ENCODE data around the gene ZFHX3.

The ZFHX3 gene

DNA sequence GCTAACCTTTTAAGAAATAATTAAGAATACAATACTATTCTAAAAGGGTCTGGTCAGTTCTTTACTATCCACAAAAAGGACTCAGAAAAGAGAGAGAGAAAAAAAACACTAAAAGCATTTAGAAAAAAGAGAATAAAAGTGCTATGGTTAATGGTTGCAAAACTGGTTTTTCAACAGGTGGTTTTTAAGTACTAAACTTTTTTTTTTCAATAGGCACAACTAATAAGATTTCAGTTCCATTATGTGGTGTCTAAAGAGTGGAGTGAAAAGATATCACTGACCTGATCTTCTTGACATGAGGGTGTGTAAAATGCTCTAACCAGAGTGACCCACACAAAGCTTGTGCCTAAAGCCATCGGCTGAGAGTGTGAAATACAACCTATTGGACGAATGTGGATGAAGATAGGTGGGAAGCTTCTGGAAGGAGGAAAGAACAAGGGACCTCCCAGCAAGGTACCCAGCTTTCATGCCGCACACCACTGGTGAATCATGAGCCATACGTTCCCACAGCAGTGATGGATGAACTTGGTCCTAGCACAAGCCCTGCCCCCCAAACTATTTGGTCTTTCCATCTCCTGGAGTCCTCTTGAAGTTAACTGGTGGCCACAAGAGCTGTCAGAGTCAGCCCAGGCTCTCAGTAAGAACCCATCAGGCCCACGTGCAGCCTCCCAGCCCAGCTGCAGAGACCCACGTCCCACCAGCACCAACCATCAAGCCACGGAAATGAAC lies 103.0 kb downstream of the ZFHX3 start:
- TF ChIP-seq CREB1 (IDR thresholded peaks at IDR 0.05; ENCODE audit: low read depth) (no peak), EP300 (IDR thresholded peaks at IDR 0.05; ENCODE audit: borderline replicate concordance) (no peak), FOXM1 (IDR thresholded peaks at IDR 0.05; ENCODE audit: borderline replicate concordance, low read depth) (no peak), YY1 (IDR thresholded peaks at IDR 0.05; ENCODE audit: low read depth) (no peak), MAX (IDR thresholded peaks at IDR 0.05) (no peak), EGR1 (IDR thresholded peaks at IDR 0.05) (no peak), USF1 (IDR thresholded peaks at IDR 0.05) (no peak), NFIC (IDR thresholded peaks at IDR 0.05) (no peak), TAF1 (IDR thresholded peaks at IDR 0.05; ENCODE audit: low read depth) (no peak), ZBTB7A (IDR thresholded peaks at IDR 0.05; ENCODE audit: low read depth) (no peak), TEAD4 (IDR thresholded peaks at IDR 0.05) (no peak), REST (IDR thresholded peaks at IDR 0.05; ENCODE audit: low read depth) (no peak), RAD21 (IDR thresholded peaks at IDR 0.05; ENCODE audit: low read depth) (no peak), CEBPB (IDR thresholded peaks at IDR 0.05) (no peak), TCF12 (IDR thresholded peaks at IDR 0.05; ENCODE audit: low read depth) (no peak)

DNA sequence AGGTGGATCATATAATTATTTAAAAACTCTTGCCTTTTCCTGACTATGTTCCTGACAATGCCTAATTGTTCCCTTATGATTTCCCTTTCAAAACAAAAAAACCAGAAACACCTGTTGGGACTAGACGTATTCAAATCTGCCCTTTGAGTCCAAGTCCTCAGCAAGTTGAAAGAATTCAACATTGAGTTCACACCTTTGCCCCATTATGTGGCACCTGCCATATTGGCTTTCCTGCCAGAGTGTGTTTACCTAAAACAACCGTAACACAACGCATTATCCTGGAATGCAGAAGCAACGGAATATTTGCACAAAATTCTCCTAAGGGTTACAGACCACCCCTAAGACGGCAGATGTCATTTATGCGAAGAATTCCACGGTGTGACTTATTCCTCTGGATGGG lies 105.9 kb downstream of the ZFHX3 start:
- no peak for TF ChIP-seq YY1 (IDR thresholded peaks at IDR 0.05; ENCODE audit: low read depth)
- no peak for TF ChIP-seq CEBPB (IDR thresholded peaks at IDR 0.05)
- no peak for TF ChIP-seq FOXM1 (IDR thresholded peaks at IDR 0.05; ENCODE audit: borderline replicate concordance, low read depth)
- TF ChIP-seq MAX (IDR thresholded peaks at IDR 0.05), result no peak
- TF ChIP-seq EP300 (IDR thresholded peaks at IDR 0.05; ENCODE audit: borderline replicate concordance), result no peak
- TF ChIP-seq CREB1 (IDR thresholded peaks at IDR 0.05; ENCODE audit: low read depth), result no peak
- TF ChIP-seq EGR1 (IDR thresholded peaks at IDR 0.05), result no peak
- no peak for TF ChIP-seq TEAD4 (IDR thresholded peaks at IDR 0.05)
- TF ChIP-seq REST (IDR thresholded peaks at IDR 0.05; ENCODE audit: low read depth), result no peak
- TF ChIP-seq NFIC (IDR thresholded peaks at IDR 0.05), result no peak
- TF ChIP-seq ZBTB7A (IDR thresholded peaks at IDR 0.05; ENCODE audit: low read depth), result no peak
- TF ChIP-seq TCF12 (IDR thresholded peaks at IDR 0.05; ENCODE audit: low read depth), result no peak

- TF ChIP-seq TAF1 (IDR thresholded peaks at IDR 0.05; ENCODE audit: low read depth) (no peak), TCF12 (IDR thresholded peaks at IDR 0.05; ENCODE audit: low read depth) (no peak), USF1 (IDR thresholded peaks at IDR 0.05) (no peak), YY1 (IDR thresholded peaks at IDR 0.05; ENCODE audit: low read depth) (no peak), RAD21 (IDR thresholded peaks at IDR 0.05; ENCODE audit: low read depth) (no peak), CEBPB (IDR thresholded peaks at IDR 0.05) (no peak), MAX (IDR thresholded peaks at IDR 0.05) (no peak), CREB1 (IDR thresholded peaks at IDR 0.05; ENCODE audit: low read depth) (no peak), ZBTB7A (IDR thresholded peaks at IDR 0.05; ENCODE audit: low read depth) (no peak), NFIC (IDR thresholded peaks at IDR 0.05) (no peak), FOXM1 (IDR thresholded peaks at IDR 0.05; ENCODE audit: borderline replicate concordance, low read depth) (no peak), EGR1 (IDR thresholded peaks at IDR 0.05) (no peak), REST (IDR thresholded peaks at IDR 0.05; ENCODE audit: low read depth) (no peak), EP300 (IDR thresholded peaks at IDR 0.05; ENCODE audit: borderline replicate concordance) (no peak), TEAD4 (IDR thresholded peaks at IDR 0.05) (no peak)
Observed at GRCh38 chr16:72940886-72941285, 107.0 kb downstream of the ZFHX3 start.

GRCh38 chr16:72939247-72939646 lies 108.7 kb downstream of the ZFHX3 start:
- TF ChIP-seq TEAD4 (IDR thresholded peaks at IDR 0.05) (no peak), EGR1 (IDR thresholded peaks at IDR 0.05) (no peak), RAD21 (IDR thresholded peaks at IDR 0.05; ENCODE audit: low read depth) (no peak), USF1 (IDR thresholded peaks at IDR 0.05) (no peak)
